Measurements from ENCODE around the gene CRIP2.

The CRIP2 gene

DNA sequence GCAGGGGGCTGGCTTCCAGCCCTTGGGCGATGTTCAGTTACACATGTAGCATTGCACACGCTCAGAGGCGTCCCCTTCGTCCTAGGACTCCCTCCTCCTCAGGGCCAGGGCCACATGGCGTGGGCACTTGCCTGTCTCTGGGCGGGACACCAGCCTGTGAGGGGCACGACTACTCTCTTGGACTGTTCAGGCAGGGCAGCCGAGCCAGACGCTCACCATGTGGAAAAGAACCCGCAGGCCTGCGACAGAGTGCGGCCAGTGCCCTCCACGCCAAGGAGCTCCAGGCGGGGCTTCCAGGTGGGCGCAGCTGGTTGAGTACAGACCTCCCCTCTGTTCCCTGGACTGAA lies 34.1 kb upstream of the CRIP2 start:
- peaks cover 24% of the 10 kb centered on the region for H3K36me3 ChIP-seq (ENCODE audit: control insufficient read depth, insufficient read depth, low read length)
- no peaks in the 10 kb centered on the region for H3K27me3 ChIP-seq (replicated peaks; ENCODE audit: control insufficient read depth, insufficient read depth, low read length)
- no peak for TF ChIP-seq CTCF (IDR thresholded peaks at IDR 0.05; ENCODE audit: insufficient read depth, low read length, poor library complexity, severe bottlenecking)
- DNase-seq (ENCODE audit: extremely low read depth, insufficient read length), result peak; percentile 5
- H3K4me3 ChIP-seq (replicated peaks; ENCODE audit: low read depth, low read length), result no peak overlapping the region

- DNase-seq (ENCODE audit: extremely low read depth, insufficient read length), result no peak
- H3K27me3 ChIP-seq (replicated peaks; ENCODE audit: control insufficient read depth, insufficient read depth, low read length), result no peaks in the 10 kb centered on the region
- H3K4me3 ChIP-seq (replicated peaks; ENCODE audit: low read depth, low read length), result no peak overlapping the region
- TF ChIP-seq CTCF (IDR thresholded peaks at IDR 0.05; ENCODE audit: insufficient read depth, low read length, poor library complexity, severe bottlenecking), result no peak
- peaks cover 25% of the 10 kb centered on the region for H3K36me3 ChIP-seq (ENCODE audit: control insufficient read depth, insufficient read depth, low read length)
Measured at GRCh38 chr14:105440992-105441391, 33.6 kb upstream of the CRIP2 start.

- Histone ChIP-seq H3K27me3 (replicated peaks; ENCODE audit: control insufficient read depth, insufficient read depth, low read length) (no peaks in the 10 kb centered on the region), H3K36me3 (ENCODE audit: control insufficient read depth, insufficient read depth, low read length) (peaks cover 27% of the 10 kb centered on the region), H3K4me3 (replicated peaks; ENCODE audit: low read depth, low read length) (no peak overlapping the region)
- no peak for TF ChIP-seq CTCF (IDR thresholded peaks at IDR 0.05; ENCODE audit: insufficient read depth, low read length, poor library complexity, severe bottlenecking)
- no peak for DNase-seq (ENCODE audit: extremely low read depth, insufficient read length)
Measured at GRCh38 chr14:105442125-105442524, 32.5 kb upstream of the CRIP2 start.

DNA sequence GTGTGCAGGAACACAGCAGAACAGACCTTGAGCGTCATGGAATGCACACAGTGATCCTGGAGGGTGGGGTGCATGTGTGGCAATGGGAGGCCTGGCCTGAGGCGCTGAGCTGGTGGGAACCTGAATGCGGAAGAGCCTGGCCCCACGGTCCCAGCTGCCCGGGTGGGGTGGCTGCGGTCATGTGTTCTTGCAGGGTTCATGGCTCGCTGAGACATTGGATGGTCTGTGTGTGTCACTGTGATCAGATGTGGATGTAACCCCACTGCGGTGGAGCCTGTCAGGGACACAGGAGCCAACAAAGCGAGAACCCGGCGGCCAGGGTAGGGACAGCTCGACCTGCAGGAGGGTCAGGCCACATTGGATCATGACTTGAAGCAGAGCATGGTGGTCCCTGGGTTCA lies 31.8 kb upstream of the CRIP2 start:
- Histone ChIP-seq H3K4me3 (replicated peaks; ENCODE audit: low read depth, low read length) (no peak overlapping the region), H3K27me3 (replicated peaks; ENCODE audit: control insufficient read depth, insufficient read depth, low read length) (no peaks in the 10 kb centered on the region), H3K36me3 (ENCODE audit: control insufficient read depth, insufficient read depth, low read length) (peaks cover 25% of the 10 kb centered on the region)
- TF ChIP-seq CTCF (IDR thresholded peaks at IDR 0.05; ENCODE audit: insufficient read depth, low read length, poor library complexity, severe bottlenecking), result no peak
- no peak for DNase-seq (ENCODE audit: extremely low read depth, insufficient read length)

DNA sequence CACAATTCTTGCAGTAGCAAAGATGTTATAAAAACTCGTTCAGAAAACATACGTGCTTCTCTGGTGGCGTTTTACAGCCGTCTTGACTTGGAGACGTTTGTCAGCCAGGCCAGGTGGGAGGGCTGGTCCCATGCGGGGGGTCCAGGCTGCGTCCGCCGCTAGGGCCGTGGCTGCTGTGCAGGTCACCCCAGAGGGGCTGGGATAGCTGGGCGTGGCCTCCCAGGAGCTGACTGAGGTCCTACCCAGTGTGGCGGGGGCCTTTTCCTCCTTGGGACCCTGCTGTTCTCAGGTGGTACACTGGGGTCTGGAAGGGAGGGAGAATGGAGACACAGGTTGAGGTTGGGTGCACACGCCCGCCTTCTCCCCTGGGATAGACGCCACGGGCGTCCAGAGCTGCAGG lies 29.8 kb upstream of the CRIP2 start:
- no peak overlapping the region for H3K4me3 ChIP-seq (replicated peaks; ENCODE audit: low read depth, low read length)
- H3K36me3 ChIP-seq (ENCODE audit: control insufficient read depth, insufficient read depth, low read length), result peaks cover 20% of the 10 kb centered on the region
- H3K27me3 ChIP-seq (replicated peaks; ENCODE audit: control insufficient read depth, insufficient read depth, low read length), result no peaks in the 10 kb centered on the region
- no peak for TF ChIP-seq CTCF (IDR thresholded peaks at IDR 0.05; ENCODE audit: insufficient read depth, low read length, poor library complexity, severe bottlenecking)
- no peak for DNase-seq (ENCODE audit: extremely low read depth, insufficient read length)

- Histone ChIP-seq H3K27me3 (replicated peaks; ENCODE audit: control insufficient read depth, insufficient read depth, low read length) (no peaks in the 10 kb centered on the region), H3K36me3 (ENCODE audit: control insufficient read depth, insufficient read depth, low read length) (peaks cover 19% of the 10 kb centered on the region), H3K4me3 (replicated peaks; ENCODE audit: low read depth, low read length) (no peak overlapping the region)
- no peak for DNase-seq (ENCODE audit: extremely low read depth, insufficient read length)
- no peak for TF ChIP-seq CTCF (IDR thresholded peaks at IDR 0.05; ENCODE audit: insufficient read depth, low read length, poor library complexity, severe bottlenecking)
Measured at GRCh38 chr14:105445290-105445689, 29.3 kb upstream of the CRIP2 start.

Data from GM06990 (cell line).